ENCODE measurements around the gene BET1.

- TF ChIP-seq POLR2A (IDR thresholded peaks at IDR 0.05) (no peak), CTCF (IDR thresholded peaks at IDR 0.05) (no peak)
These were observed 48.9 kb downstream of the BET1 start for GRCh38 chr7:93955304-93955703.

All from esophagus squamous epithelium (tissue), 4 donors.